ENCODE data around the gene DZIP1L. TPM values are rescaled to one million over a fixed set of nuclear protein-coding genes. Genes with fewer than 3 reads are reported as not detected.

Gene DZIP1L
- total RNA-seq, 2 experiments from 2014 or later = not detected

DNA sequence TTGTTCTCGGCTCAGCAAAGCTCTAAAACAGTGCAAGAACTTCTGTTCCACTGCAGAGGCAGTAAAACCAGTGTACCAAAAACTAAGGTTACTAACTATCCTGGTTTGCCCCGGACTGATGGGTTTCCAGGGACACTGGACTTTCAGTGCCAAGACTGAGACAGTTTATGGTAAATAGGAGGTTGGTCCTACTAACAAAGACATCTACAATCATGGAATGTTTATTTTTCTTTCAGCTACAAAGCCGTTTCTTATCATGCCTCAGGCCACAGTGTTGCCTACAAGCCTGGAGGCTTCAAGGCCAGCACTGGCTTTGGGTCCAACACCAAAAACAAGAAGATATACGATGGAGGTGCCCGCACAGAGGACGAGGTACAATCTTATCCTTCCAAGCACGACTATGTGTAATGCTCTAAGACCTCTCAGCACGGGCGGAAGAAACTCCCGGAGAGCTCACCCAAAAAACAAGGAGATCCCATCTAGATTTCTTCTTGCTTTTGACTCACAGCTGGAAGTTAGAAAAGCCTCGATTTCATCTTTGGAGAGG lies 84.6 kb downstream of the DZIP1L start:
- H3K4me3 Mint-ChIP-seq = no peak overlapping the region
- DNase-seq = no peak
- no peak overlapping the region for H3K27ac Mint-ChIP-seq
- no peaks in the 10 kb centered on the region for H3K9me3 Mint-ChIP-seq
- no peaks in the 10 kb centered on the region for H3K36me3 Mint-ChIP-seq (ENCODE audit: low read depth)
- no peak for ATAC-seq
- intact Hi-C loops (cut with micrococcal nuclease) = no loop called here
- TF ChIP-seq CTCF (IDR thresholded peaks at IDR 0.05) = no peak
- peaks cover 10% of the 10 kb centered on the region for H3K27me3 Mint-ChIP-seq
- ChIA-PET POLR2A (no interaction called here), CTCF (no interaction called here)
- no peaks in the 10 kb centered on the region for H3K4me1 Mint-ChIP-seq (ENCODE audit: low read depth)

DNA sequence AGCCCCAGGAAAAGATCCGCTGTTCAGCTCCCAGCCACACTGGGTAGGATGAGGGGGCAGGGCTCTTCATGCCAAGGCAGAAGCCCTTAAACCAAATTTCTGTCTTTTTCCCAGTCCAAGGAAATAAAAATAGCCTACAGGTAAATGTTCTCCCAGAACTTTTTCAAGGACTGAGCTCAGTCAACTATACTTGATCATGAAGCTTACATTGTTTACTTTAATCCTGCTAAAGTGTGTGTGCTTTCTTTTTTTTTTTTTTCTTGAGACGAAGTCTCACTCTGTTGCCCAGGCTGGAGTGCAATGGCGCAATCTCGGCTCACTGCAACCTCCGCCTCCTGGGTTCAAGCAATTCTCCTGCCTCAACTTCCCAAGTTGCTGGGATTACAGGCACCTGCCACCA lies 87.6 kb downstream of the DZIP1L start:
- ChIA-PET CTCF (interaction anchor here (1.3 kb wide), 1 partner anchor 9 kb away, joined by 5 read pairs; no protein-coding TSS in a partner anchor), POLR2A (no interaction called here)
- ATAC-seq (no peak), DNase-seq (no peak)
- no peaks in the 10 kb centered on the region for H3K9me3 Mint-ChIP-seq
- H3K4me1 Mint-ChIP-seq (ENCODE audit: low read depth) = no peaks in the 10 kb centered on the region
- H3K4me3 Mint-ChIP-seq = no peak overlapping the region
- TF ChIP-seq CTCF (IDR thresholded peaks at IDR 0.05) = no peak
- peaks cover 4% of the 10 kb centered on the region for H3K27me3 Mint-ChIP-seq
- H3K27ac Mint-ChIP-seq = no peak overlapping the region
- intact Hi-C loops (cut with micrococcal nuclease) = no loop called here
- H3K36me3 Mint-ChIP-seq (ENCODE audit: low read depth) = no peaks in the 10 kb centered on the region

DNA sequence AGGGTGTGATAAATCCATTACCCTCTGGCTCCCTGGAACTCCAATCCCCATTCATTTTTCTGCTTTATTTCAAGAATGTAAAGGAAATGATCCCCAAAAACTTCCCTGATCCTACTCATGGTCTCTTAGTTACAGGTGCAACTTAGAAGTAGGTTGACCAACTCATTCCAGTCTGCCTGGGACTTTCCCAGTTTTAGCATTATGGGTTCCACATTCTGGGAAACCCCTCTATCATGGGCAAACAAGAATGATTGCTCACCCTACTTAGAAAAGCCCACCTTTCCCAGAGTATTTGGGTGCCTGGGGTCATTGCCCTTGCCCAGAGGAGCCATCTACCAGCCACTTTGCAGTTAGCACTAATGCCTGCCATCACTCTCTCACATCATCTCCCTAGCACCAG lies 89.9 kb downstream of the DZIP1L start:
- Mint-ChIP-seq H3K27ac (no peak overlapping the region), H3K36me3 (ENCODE audit: low read depth) (no peaks in the 10 kb centered on the region), H3K4me1 (ENCODE audit: low read depth) (no peaks in the 10 kb centered on the region), H3K27me3 (peaks cover 3% of the 10 kb centered on the region), H3K4me3 (no peak overlapping the region), H3K9me3 (no peaks in the 10 kb centered on the region)
- no peak for ATAC-seq
- ChIA-PET CTCF (no interaction called here), POLR2A (no interaction called here)
- no peak for TF ChIP-seq CTCF (IDR thresholded peaks at IDR 0.05)
- DNase-seq = no peak
- intact Hi-C loops (cut with micrococcal nuclease) = no loop called here

DNA sequence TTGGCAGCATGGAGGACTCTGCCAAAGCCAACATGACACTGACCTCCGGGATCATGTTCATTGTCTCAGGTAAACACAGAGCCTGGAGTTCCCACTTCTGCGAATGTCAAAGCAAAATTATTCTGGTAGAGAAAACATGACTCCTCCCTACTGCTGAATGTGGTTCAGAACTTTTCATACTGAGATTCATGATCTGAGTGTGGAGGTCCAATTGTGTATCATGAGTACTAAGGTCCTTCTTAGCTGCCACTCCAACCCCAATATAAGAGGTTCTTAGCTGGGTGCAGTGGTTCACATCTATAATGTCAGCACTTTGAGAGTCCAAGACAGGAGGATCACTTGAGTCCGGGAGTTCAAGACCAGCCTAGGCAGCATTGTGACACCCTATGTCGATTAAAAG lies 91.7 kb downstream of the DZIP1L start:
- Mint-ChIP-seq H3K36me3 (ENCODE audit: low read depth) (no peaks in the 10 kb centered on the region), H3K27me3 (peaks cover 3% of the 10 kb centered on the region), H3K9me3 (no peaks in the 10 kb centered on the region), H3K4me3 (no peak overlapping the region), H3K4me1 (ENCODE audit: low read depth) (no peaks in the 10 kb centered on the region), H3K27ac (no peak overlapping the region)
- TF ChIP-seq CTCF (IDR thresholded peaks at IDR 0.05) = no peak
- intact Hi-C loops (cut with micrococcal nuclease) = no loop called here
- ATAC-seq (no peak), DNase-seq (no peak)
- ChIA-PET POLR2A (no interaction called here), CTCF (no interaction called here)

GRCh38 chr3:138019281-138020069 lies 95.9 kb downstream of the DZIP1L start:
- Mint-ChIP-seq H3K27me3 (peaks cover 4% of the 10 kb centered on the region), H3K9me3 (no peaks in the 10 kb centered on the region), H3K36me3 (ENCODE audit: low read depth) (no peaks in the 10 kb centered on the region), H3K4me3 (no peak overlapping the region), H3K27ac (no peak overlapping the region), H3K4me1 (ENCODE audit: low read depth) (no peaks in the 10 kb centered on the region)
- ChIA-PET POLR2A (no interaction called here), CTCF (interaction anchor here (0.8 kb wide), 1 partner anchor 9 kb away, joined by 5 read pairs; no protein-coding TSS in a partner anchor)
- intact Hi-C loops (cut with micrococcal nuclease) = no loop called here
- DNase-seq = no peak
- ATAC-seq = no peak
- TF ChIP-seq CTCF (IDR thresholded peaks at IDR 0.05) = no peak
